Ishikawa (cell line): ENCODE measurements around the gene TBC1D22B.

Experiments used
- CREB1 ChIP-seq: IDR thresholded peaks from 2 replicates; pipeline ENCODE4 v1.6.1; 2012; ENCODE audit warnings: low read depth
- EGR1 ChIP-seq: IDR thresholded peaks from 2 replicates; pipeline ENCODE4 v1.6.1; 2012
- EP300 ChIP-seq: IDR thresholded peaks from 2 replicates; pipeline ENCODE4 v1.6.1; 2012; ENCODE audit warnings: borderline replicate concordance
- FOXM1 ChIP-seq: IDR thresholded peaks from 2 replicates; pipeline ENCODE4 v1.6.1; 2012; ENCODE audit warnings: low read depth, borderline replicate concordance
- NFIC ChIP-seq: IDR thresholded peaks from 2 replicates; pipeline ENCODE4 v1.6.1; 2012
- TAF1 ChIP-seq: IDR thresholded peaks from 2 replicates; pipeline ENCODE4 v1.6.1; 2012; ENCODE audit warnings: low read depth, mild to moderate bottlenecking
- TCF12 ChIP-seq: IDR thresholded peaks from 2 replicates; pipeline ENCODE4 v1.6.1; 2012; ENCODE audit warnings: low read depth
- TEAD4 ChIP-seq: IDR thresholded peaks from 2 replicates; pipeline ENCODE4 v1.6.1; 2012
- YY1 ChIP-seq: IDR thresholded peaks from 2 replicates; pipeline ENCODE4 v1.6.1; 2012; ENCODE audit warnings: low read depth
- ZBTB7A ChIP-seq: IDR thresholded peaks from 2 replicates; pipeline ENCODE4 v1.6.1; 2012; ENCODE audit warnings: low read depth
- TF ChIP-seq, protein P1 (sequence below): IDR thresholded peaks from 2 replicates; pipeline ENCODE4 v1.6.1; 2012
- TF ChIP-seq, protein P2 (sequence below): IDR thresholded peaks from 2 replicates; pipeline ENCODE4 v1.6.1; 2012; ENCODE audit warnings: low read depth, mild to moderate bottlenecking
- TF ChIP-seq, protein P3 (sequence below): IDR thresholded peaks from 2 replicates; pipeline ENCODE4 v1.6.1; 2012

Gene TBC1D22B

DNA sequence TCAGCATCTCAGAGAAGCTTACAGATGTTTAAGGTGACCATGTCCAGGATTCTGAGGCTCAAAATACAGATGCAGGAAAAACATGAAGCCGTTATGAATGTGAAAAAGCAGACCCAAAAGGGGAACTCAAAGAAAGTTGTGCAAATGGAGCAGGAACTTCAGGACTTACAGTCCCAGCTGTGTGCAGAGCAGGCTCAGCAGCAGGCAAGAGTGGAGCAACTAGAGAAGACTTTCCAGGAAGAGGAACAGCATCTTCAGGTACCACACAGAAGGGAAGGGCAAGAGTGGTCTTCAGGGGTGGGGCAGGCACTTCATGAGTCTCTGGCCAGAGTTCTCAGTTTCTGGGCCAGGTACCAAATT lies 111.4 kb downstream of the TBC1D22B start:
- TF ChIP-seq, protein P1, sequence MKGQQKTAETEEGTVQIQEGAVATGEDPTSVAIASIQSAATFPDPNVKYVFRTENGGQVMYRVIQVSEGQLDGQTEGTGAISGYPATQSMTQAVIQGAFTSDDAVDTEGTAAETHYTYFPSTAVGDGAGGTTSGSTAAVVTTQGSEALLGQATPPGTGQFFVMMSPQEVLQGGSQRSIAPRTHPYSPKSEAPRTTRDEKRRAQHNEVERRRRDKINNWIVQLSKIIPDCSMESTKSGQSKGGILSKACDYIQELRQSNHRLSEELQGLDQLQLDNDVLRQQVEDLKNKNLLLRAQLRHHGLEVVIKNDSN, result no peak
- no peak for TF ChIP-seq TCF12
- no peak for TF ChIP-seq TAF1
- TF ChIP-seq ZBTB7A, result no peak
- TF ChIP-seq CREB1, result no peak

DNA sequence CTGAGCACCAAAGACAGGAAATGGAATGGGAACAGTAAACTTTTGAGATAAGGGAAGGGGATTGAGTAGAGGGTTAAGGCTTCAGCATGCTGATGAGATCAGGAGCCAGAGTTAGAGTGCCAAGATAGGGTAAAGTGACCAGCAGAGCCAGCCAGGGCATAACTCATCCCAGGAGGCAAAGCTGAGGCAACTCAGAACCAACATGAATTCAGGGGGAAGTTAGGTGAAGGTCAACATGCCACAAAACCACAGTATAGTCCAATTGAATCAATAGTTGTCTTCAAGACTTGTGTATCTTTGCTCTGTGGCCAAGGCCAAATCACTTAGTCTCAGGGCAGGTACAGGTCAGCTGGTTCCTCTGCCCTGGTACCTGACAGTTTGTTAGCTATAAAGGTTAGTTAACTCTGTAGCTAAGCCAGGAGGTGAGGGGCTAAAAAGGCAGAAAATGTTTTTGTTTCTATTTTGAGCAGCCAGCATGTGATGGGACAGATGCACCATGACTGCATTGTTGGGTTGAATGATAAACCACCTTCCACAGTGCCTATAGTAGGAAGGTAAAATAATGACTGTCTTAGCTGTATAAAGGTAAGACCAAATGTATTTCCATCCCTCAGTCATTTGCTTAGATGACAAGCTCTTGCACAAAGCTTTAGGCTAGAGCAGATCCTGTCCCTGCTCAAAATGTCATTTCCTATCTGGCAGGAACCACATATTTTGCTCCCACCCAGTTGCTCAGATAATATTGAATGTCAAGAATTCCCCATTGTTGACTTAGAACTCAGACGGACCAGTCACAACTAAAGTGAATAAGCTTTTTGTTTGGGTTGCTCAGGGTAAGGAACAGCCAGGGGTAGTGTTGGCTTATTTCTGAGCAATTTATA lies 112.0 kb downstream of the TBC1D22B start:
- TF ChIP-seq, protein P2, sequence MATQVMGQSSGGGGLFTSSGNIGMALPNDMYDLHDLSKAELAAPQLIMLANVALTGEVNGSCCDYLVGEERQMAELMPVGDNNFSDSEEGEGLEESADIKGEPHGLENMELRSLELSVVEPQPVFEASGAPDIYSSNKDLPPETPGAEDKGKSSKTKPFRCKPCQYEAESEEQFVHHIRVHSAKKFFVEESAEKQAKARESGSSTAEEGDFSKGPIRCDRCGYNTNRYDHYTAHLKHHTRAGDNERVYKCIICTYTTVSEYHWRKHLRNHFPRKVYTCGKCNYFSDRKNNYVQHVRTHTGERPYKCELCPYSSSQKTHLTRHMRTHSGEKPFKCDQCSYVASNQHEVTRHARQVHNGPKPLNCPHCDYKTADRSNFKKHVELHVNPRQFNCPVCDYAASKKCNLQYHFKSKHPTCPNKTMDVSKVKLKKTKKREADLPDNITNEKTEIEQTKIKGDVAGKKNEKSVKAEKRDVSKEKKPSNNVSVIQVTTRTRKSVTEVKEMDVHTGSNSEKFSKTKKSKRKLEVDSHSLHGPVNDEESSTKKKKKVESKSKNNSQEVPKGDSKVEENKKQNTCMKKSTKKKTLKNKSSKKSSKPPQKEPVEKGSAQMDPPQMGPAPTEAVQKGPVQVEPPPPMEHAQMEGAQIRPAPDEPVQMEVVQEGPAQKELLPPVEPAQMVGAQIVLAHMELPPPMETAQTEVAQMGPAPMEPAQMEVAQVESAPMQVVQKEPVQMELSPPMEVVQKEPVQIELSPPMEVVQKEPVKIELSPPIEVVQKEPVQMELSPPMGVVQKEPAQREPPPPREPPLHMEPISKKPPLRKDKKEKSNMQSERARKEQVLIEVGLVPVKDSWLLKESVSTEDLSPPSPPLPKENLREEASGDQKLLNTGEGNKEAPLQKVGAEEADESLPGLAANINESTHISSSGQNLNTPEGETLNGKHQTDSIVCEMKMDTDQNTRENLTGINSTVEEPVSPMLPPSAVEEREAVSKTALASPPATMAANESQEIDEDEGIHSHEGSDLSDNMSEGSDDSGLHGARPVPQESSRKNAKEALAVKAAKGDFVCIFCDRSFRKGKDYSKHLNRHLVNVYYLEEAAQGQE, result no peak
- TF ChIP-seq FOXM1 (no peak), EP300 (no peak), NFIC (no peak), TAF1 (no peak), TCF12 (no peak)
- TF ChIP-seq, protein P3, sequence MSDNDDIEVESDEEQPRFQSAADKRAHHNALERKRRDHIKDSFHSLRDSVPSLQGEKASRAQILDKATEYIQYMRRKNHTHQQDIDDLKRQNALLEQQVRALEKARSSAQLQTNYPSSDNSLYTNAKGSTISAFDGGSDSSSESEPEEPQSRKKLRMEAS, result no peak

DNA sequence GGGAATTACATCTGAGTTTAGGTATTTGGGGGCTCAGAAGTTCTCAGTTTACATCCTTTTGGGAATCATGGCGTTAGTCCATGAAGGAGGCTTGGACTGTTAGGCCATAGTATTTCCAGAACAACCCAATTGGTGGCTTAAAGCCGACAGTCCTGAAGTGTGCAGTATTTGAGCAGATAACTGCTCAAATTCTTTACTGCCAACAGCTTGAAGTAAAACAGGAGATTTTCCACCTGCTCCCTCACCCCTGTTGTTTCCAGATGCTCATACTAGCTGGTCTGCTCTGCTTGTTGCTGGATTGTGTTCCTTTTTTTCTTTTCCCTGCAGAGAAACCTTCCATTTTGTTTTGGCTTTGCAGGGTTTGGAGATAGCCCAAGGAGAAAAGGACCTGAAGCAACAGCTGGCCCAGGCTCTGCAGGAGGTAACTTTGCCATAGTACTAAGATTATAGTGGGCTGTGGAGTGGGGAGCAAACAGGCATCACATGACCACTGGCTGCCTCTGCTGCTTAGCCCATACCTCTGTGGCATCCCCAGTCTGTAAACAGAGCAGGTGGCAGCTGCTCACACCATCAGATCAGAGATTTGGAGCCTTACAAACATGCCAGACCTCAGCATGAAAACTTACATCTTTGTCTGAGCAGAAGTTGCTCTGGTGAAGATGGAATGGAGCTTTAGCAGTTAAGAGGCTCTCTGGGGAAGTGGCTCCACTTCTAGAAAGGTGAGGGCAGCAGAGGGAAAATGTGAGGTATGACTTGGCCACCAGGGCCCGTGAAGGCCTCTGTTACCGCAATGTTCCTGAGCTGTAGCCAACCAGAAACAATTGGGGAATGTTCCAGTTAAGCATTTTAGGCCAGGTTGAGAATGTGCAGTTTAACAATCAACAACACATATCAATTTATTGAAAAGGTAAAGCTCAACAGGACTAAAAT lies 113.8 kb downstream of the TBC1D22B start:
- TF ChIP-seq, protein P3, result no peak
- TF ChIP-seq EGR1, result no peak
- TF ChIP-seq EP300, result no peak
- no peak for TF ChIP-seq YY1
- TF ChIP-seq, protein P1, result peak; percentile 34; the same call in 1 of the 2 replicates

DNA sequence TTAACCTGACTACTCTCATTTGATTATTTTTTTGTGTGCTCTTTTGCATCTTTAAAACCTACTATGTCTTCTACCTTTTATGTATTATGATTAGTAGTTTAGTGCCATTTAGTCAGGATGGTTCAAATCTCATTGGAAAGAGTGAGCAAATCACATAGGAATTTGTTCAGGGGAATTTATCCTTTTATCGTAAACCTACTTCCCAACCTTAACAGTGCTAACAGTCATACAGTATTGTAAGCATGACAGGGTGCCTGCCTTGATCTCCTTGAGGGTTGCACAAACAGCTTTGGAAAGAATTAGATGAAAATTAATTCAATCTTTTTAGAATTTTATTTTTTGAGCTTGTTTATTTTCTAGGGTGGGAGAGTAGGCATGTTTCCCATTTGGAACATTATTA lies 114.5 kb downstream of the TBC1D22B start:
- no peak for TF ChIP-seq TCF12
- TF ChIP-seq YY1, result no peak
- TF ChIP-seq ZBTB7A, result no peak
- TF ChIP-seq, protein P2, result no peak
- TF ChIP-seq, protein P1, result no peak
- TF ChIP-seq TAF1, result no peak

DNA sequence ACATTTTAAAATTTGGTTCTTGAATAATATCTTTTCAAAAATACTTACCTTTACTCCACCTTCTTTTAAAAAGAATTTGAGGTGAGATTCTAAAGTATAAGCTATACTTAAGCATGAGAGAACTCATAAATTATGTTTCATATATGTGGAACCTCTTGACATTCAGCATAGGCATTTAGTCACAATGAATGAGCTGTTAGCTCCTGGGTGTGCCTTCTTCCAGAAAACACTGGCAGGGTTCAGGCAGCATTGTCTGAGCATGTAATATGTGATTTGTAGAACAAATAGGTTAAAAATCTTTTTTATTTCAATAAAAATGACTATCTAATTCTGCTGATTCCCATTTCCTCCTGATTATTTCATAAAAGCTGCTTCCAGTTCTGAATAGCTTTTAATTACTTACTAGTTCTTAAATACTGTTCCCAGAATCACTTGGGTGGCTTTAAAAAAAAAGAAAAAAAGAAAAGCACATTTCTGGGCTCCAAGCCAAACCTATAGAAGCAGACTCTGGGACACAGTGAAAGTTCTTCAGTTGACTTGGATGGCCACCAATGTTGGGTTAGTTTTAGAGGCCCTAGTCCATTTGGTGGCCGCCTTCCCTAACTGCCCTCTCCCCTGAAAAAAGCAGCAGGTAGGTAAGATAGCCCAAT lies 116.4 kb downstream of the TBC1D22B start:
- TF ChIP-seq TEAD4, result no peak
- no peak for TF ChIP-seq YY1
- no peak for TF ChIP-seq FOXM1
- TF ChIP-seq CREB1, result no peak
- peak; percentile 92 for TF ChIP-seq NFIC
- TF ChIP-seq, protein P3, result no peak
